GM19397 (cell line): Measurements from ENCODE around the gene EIF4E3.

ENCODE experiments used
- ATAC-seq: cut with Tn5 transposase; IDR thresholded peaks from one replicate; pipeline ENCODE4 v1.9.1; 2021; ENCODE audit warnings: mild to moderate bottlenecking, moderate library complexity; ENCODE audit not compliant: unreplicated experiment

Gene EIF4E3

DNA sequence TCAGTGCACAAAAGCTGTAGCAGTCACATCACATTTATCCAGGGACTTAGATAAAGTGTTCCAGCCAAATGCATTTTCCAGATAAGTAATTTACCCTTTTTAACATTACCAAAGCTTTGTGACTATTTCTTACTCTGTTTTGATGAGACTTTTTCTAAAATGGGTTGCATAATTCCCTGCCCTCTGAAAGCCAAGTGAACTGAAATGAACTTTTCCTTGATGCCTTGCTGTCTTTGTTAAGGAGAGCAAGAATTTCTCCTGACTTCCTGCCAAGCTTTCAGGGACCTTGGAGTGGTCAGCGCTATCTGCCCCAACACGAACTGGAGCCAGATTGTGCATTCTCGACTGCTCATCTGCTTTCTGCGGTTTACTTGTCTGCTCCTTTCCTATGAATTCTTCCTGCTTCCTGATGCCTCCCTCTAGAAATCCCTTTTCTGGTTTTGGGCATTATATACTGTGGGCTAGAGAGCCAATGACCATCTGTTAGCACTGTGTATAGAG is 34.8 kb downstream of the EIF4E3 start:
- ATAC-seq, result no peak

- no peak for ATAC-seq
Measured at GRCh38 chr3:71689291-71689690, 35.9 kb downstream of the EIF4E3 start.

GRCh38 chr3:71688121-71688520 is 37.1 kb downstream of the EIF4E3 start:
- ATAC-seq, result no peak

GRCh38 chr3:71685686-71686085 is 39.5 kb downstream of the EIF4E3 start:
- ATAC-seq, result no peak

DNA sequence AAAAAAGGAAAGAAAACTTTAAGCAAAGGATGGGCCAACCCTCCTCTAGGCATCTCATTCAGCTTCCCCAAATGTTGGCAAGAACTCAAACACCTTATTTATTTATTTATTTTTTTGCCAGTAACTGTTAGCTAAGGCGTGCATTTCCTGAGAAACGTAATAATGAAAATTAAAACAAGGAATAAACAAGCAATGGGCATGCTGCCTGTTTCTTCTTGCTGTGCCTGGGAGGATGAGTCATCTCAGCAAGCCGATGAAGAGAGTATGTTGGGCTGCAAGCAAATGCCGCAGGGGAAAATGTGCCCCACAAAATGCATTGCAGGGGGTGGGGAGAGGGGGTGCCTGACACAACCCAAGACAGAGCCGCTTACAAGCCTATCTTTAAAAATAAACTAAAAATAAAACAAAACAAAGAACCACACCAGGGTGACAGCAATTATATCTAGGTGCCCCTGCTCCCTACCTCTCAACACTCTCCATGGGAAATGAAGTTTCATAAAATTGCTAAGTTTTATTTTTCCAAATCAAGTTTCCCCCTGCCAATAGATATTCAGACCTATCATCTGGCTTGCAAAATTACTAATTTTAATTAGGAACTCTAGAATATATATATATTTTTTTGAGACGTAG is 40.3 kb downstream of the EIF4E3 start:
- ATAC-seq, result no peak

GRCh38 chr3:71684046-71684756 is 41.0 kb downstream of the EIF4E3 start:
- ATAC-seq, result no peak

DNA sequence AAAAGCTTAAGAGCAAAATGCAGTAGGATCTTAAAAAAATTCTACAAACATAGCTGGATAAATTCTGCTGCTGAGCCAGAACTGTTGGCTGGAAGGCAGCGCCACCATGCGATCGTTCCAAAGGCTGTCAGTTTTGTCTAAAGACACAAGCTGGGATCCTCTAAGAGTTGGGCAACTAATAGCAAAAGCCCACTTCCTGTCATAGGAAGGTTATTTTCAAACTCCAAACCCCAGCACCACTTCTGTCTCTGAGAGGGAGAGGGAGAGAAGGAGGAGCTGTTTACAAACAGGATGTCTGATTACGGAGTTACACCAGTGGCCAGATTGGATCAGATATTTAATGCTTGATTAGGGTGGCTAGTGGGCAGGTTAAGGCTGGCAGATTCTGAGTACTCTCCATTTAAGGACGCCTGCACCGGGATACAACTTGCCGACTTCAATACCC is 44.0 kb downstream of the EIF4E3 start:
- ATAC-seq, result no peak

- no peak for ATAC-seq
Measured at GRCh38 chr3:71680603-71681002, 44.6 kb downstream of the EIF4E3 start.

- no peak for ATAC-seq
Measured at GRCh38 chr3:71676931-71677330, 48.3 kb downstream of the EIF4E3 start.

- no peak for ATAC-seq
Measured at GRCh38 chr3:71673486-71673885, 51.7 kb downstream of the EIF4E3 start.

DNA sequence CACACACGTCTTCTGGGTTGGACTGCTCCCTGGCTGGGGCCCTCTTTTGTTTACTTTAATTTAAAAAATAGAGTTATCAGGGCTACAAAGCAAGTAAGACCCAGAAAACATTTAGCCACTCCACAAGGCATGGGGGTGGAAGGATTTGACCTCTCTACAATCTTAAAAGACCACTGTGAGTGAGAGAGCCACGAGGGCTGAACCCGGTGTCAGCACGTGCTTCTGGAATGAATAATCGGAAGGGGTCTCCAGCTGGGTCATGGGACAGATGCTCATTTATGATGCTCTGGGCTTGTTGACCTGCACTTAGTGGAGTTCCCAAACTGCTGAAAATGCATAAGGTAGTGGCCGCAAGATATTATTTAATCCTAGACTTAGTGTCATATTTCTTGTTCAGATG is 52.4 kb downstream of the EIF4E3 start:
- no peak for ATAC-seq

DNA sequence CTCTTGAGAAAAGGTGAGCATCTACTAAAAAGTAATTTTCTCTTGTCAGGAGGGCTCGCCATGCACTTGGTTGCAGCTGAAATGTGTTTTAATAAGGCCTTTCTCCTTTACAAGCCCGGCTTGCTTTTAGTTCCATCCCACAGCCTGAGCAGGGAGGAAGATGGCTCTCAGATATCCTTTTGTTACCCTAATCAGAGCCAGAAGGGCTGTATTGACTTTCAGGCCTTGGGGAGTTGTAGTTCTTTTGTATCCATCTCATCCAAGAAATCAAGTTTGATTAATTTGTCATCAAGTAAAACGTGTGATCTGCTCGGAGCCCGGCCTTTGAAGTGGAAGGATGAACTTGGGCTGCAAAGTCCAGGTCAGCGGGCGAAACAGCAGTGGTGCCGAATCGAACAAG is 52.9 kb downstream of the EIF4E3 start:
- ATAC-seq, result no peak

GRCh38 chr3:71671216-71671845 is 53.9 kb downstream of the EIF4E3 start:
- ATAC-seq, result no peak

DNA sequence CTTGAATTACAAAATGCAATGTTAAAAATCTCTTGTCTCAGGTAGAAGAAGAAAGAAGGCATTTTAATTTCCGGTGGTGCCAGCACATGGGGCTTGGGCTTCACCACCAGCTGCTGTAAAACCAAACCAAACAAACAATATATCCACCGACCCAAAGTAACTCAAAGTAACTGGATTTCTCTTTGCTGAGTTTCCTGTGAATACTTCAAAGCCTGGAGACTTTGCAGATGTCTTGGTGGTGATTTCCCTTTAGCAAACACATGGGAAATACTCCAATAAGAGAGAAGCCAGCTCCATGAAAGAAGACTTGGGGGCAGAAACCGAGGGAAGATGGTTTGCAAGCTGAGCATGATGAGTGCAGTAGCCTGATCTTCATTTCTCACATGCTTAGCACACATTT is 62.6 kb downstream of the EIF4E3 start:
- no peak for ATAC-seq

GRCh38 chr3:71662056-71662455 is 63.1 kb downstream of the EIF4E3 start:
- ATAC-seq, result no peak

- no peak for ATAC-seq
Measured at GRCh38 chr3:71659864-71660591, 65.2 kb downstream of the EIF4E3 start.

DNA sequence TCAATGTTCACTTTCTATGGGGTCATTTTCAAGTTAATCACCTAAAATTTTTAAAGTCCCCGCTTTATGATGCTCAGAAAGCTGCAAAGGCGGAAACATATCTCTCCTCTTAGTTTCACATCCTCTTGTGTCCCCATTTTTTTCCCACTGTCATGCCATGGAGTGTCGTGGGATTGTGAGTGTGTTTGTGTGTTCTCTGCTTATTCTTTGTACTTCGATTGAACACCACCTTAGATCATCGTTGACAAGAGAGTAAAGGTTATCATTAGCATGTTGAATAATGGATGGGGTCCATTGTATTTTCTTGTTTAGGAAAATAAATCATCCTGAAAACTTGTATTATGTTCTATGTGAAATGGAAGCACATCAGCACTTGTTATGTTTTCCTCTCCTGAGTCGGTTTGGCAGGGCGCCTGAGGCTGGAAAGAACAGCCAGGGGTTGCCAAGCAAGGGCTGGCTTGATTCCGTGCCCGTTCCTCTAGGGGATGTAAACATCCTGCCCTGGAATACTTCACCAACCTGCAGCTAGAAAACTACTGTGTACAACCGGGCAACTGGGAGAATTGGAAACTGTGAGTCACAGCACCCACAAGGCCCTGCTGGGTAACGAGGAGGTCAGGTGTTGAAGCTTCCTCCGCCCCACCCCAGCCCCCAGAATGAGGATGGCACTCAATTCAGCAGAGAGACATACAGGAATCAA is 67.2 kb downstream of the EIF4E3 start:
- ATAC-seq, result no peak

- no peak for ATAC-seq
Measured at GRCh38 chr3:71655061-71655460, 70.1 kb downstream of the EIF4E3 start.

- no peak for ATAC-seq
Measured at GRCh38 chr3:71653414-71653807, 71.8 kb downstream of the EIF4E3 start.

GRCh38 chr3:71652781-71653413 is 72.3 kb downstream of the EIF4E3 start:
- peak; percentile 45 for ATAC-seq
